ENCODE data around the gene TBCK. TPM values are rescaled to one million over a fixed set of nuclear protein-coding genes. Genes with fewer than 3 reads are reported as not detected.
"Not testable (repeated sequence)": the region's sequence is repeated elsewhere in the genome, so short reads cannot be mapped to it uniquely, and the experiment has no call there.

Gene TBCK
- total and polyA plus RNA-seq, 9 donors, result 18.3 to 38.7 (median 22.3) TPM

- H3K27me3 ChIP-seq (ENCODE audit: control insufficient read depth, insufficient read depth, low read length), result no peaks in the 10 kb centered on the region
- WGBS (ENCODE audit: insufficient coverage), result no CpG with 5 or more reads among the region's 1 CpG
- H3K4me3 ChIP-seq (ENCODE audit: low read length), result no peak overlapping the region
- no peak overlapping the region for H3K27ac ChIP-seq (ENCODE audit: low read length)
- peak; percentile 8 for DNase-seq
- no peaks in the 10 kb centered on the region for H3K4me1 ChIP-seq (ENCODE audit: control insufficient read depth, insufficient read depth, low read length)
- H3K9me3 ChIP-seq (replicated peaks; ENCODE audit: control insufficient read depth, low read depth, low read length), result no peaks in the 10 kb centered on the region
- H3K36me3 ChIP-seq (ENCODE audit: control insufficient read depth, insufficient read depth, low read length), result peaks cover 2% of the 10 kb centered on the region
Observed at GRCh38 chr4:106240699-106241098, 75.3 kb downstream of the TBCK start.

- Histone ChIP-seq H3K36me3 (ENCODE audit: control insufficient read depth, insufficient read depth, low read length) (no peaks in the 10 kb centered on the region), H3K27ac (ENCODE audit: low read length) (no peak overlapping the region), H3K4me3 (ENCODE audit: low read length) (no peak overlapping the region), H3K27me3 (ENCODE audit: control insufficient read depth, insufficient read depth, low read length) (no peaks in the 10 kb centered on the region), H3K9me3 (replicated peaks; ENCODE audit: control insufficient read depth, low read depth, low read length) (no peaks in the 10 kb centered on the region), H3K4me1 (ENCODE audit: control insufficient read depth, insufficient read depth, low read length) (no peaks in the 10 kb centered on the region)
- peak; percentile 20 for DNase-seq
- WGBS (ENCODE audit: insufficient coverage), result no CpG with 5 or more reads among the region's 2 CpGs
Observed at GRCh38 chr4:106238820-106239420, 77.1 kb downstream of the TBCK start.

GRCh38 chr4:106231931-106232330 lies 84.1 kb downstream of the TBCK start:
- H3K4me3 ChIP-seq (ENCODE audit: low read length), result no peak overlapping the region
- H3K9me3 ChIP-seq (replicated peaks; ENCODE audit: control insufficient read depth, low read depth, low read length), result no peaks in the 10 kb centered on the region
- H3K27ac ChIP-seq (ENCODE audit: low read length), result no peak overlapping the region
- peaks cover 2% of the 10 kb centered on the region for H3K36me3 ChIP-seq (ENCODE audit: control insufficient read depth, insufficient read depth, low read length)
- no peaks in the 10 kb centered on the region for H3K4me1 ChIP-seq (ENCODE audit: control insufficient read depth, insufficient read depth, low read length)
- DNase-seq, result peak; percentile 10
- no peaks in the 10 kb centered on the region for H3K27me3 ChIP-seq (ENCODE audit: control insufficient read depth, insufficient read depth, low read length)

- Histone ChIP-seq H3K27ac (ENCODE audit: low read length) (no peak overlapping the region), H3K4me3 (ENCODE audit: low read length) (no peak overlapping the region), H3K9me3 (replicated peaks; ENCODE audit: control insufficient read depth, low read depth, low read length) (no peaks in the 10 kb centered on the region), H3K36me3 (ENCODE audit: control insufficient read depth, insufficient read depth, low read length) (no peaks in the 10 kb centered on the region), H3K27me3 (ENCODE audit: control insufficient read depth, insufficient read depth, low read length) (no peaks in the 10 kb centered on the region), H3K4me1 (ENCODE audit: control insufficient read depth, insufficient read depth, low read length) (no peaks in the 10 kb centered on the region)
- no peak for DNase-seq
Observed at GRCh38 chr4:106222548-106222947, 93.5 kb downstream of the TBCK start.

- H3K27me3 ChIP-seq (ENCODE audit: control insufficient read depth, insufficient read depth, low read length); H3K4me3 ChIP-seq (ENCODE audit: low read length); H3K27ac ChIP-seq (ENCODE audit: low read length); H3K36me3 ChIP-seq (ENCODE audit: control insufficient read depth, insufficient read depth, low read length); H3K4me1 ChIP-seq (ENCODE audit: control insufficient read depth, insufficient read depth, low read length); DNase-seq; H3K9me3 ChIP-seq (replicated peaks; ENCODE audit: control insufficient read depth, low read depth, low read length): not testable (repeated sequence)
- 97% methylated on average over 21 of the region's 23 CpGs for WGBS (ENCODE audit: insufficient coverage)
Observed at GRCh38 chr4:106213291-106213690, 102.7 kb downstream of the TBCK start.

- H3K36me3 ChIP-seq (ENCODE audit: control insufficient read depth, insufficient read depth, low read length), result peaks cover 7% of the 10 kb centered on the region
- no peaks in the 10 kb centered on the region for H3K9me3 ChIP-seq (replicated peaks; ENCODE audit: control insufficient read depth, low read depth, low read length)
- H3K4me1 ChIP-seq (ENCODE audit: control insufficient read depth, insufficient read depth, low read length), result no peaks in the 10 kb centered on the region
- H3K27me3 ChIP-seq (ENCODE audit: control insufficient read depth, insufficient read depth, low read length), result no peaks in the 10 kb centered on the region
- no peak overlapping the region for H3K27ac ChIP-seq (ENCODE audit: low read length)
- no peak overlapping the region for H3K4me3 ChIP-seq (ENCODE audit: low read length)
- DNase-seq, result no peak
Observed at GRCh38 chr4:106210021-106210420, 106.0 kb downstream of the TBCK start.

- no peak for DNase-seq
- peaks cover 7% of the 10 kb centered on the region for H3K36me3 ChIP-seq (ENCODE audit: control insufficient read depth, insufficient read depth, low read length)
- no peaks in the 10 kb centered on the region for H3K27me3 ChIP-seq (ENCODE audit: control insufficient read depth, insufficient read depth, low read length)
- 100% methylated on average over 3 of the region's 5 CpGs for WGBS (ENCODE audit: insufficient coverage)
- H3K4me3 ChIP-seq (ENCODE audit: low read length), result no peak overlapping the region
- H3K27ac ChIP-seq (ENCODE audit: low read length), result no peak overlapping the region
- H3K9me3 ChIP-seq (replicated peaks; ENCODE audit: control insufficient read depth, low read depth, low read length), result no peaks in the 10 kb centered on the region
- H3K4me1 ChIP-seq (ENCODE audit: control insufficient read depth, insufficient read depth, low read length), result no peaks in the 10 kb centered on the region
Observed at GRCh38 chr4:106208481-106209460, 107.2 kb downstream of the TBCK start.

- Histone ChIP-seq H3K4me1 (ENCODE audit: control insufficient read depth, insufficient read depth, low read length) (no peaks in the 10 kb centered on the region), H3K4me3 (ENCODE audit: low read length) (no peak overlapping the region), H3K27me3 (ENCODE audit: control insufficient read depth, insufficient read depth, low read length) (no peaks in the 10 kb centered on the region), H3K27ac (ENCODE audit: low read length) (no peak overlapping the region), H3K36me3 (ENCODE audit: control insufficient read depth, insufficient read depth, low read length) (no peaks in the 10 kb centered on the region), H3K9me3 (replicated peaks; ENCODE audit: control insufficient read depth, low read depth, low read length) (no peaks in the 10 kb centered on the region)
- DNase-seq, result peak; percentile 15
Observed at GRCh38 chr4:106201373-106201772, 114.6 kb downstream of the TBCK start.

- no peak overlapping the region for H3K27ac ChIP-seq (ENCODE audit: low read length)
- no CpG with 5 or more reads among the region's 1 CpG for WGBS (ENCODE audit: insufficient coverage)
- no peak for DNase-seq
- H3K36me3 ChIP-seq (ENCODE audit: control insufficient read depth, insufficient read depth, low read length), result no peaks in the 10 kb centered on the region
- no peak overlapping the region for H3K4me3 ChIP-seq (ENCODE audit: low read length)
- no peaks in the 10 kb centered on the region for H3K27me3 ChIP-seq (ENCODE audit: control insufficient read depth, insufficient read depth, low read length)
- no peaks in the 10 kb centered on the region for H3K9me3 ChIP-seq (replicated peaks; ENCODE audit: control insufficient read depth, low read depth, low read length)
- no peaks in the 10 kb centered on the region for H3K4me1 ChIP-seq (ENCODE audit: control insufficient read depth, insufficient read depth, low read length)
Observed at GRCh38 chr4:106195435-106195950, 120.5 kb downstream of the TBCK start.

GRCh38 chr4:106194801-106195200 lies 121.2 kb downstream of the TBCK start:
- WGBS (ENCODE audit: insufficient coverage), result no CpG with 5 or more reads among the region's 1 CpG
- Histone ChIP-seq H3K27ac (ENCODE audit: low read length) (no peak overlapping the region), H3K9me3 (replicated peaks; ENCODE audit: control insufficient read depth, low read depth, low read length) (no peaks in the 10 kb centered on the region), H3K36me3 (ENCODE audit: control insufficient read depth, insufficient read depth, low read length) (no peaks in the 10 kb centered on the region), H3K4me1 (ENCODE audit: control insufficient read depth, insufficient read depth, low read length) (no peaks in the 10 kb centered on the region), H3K4me3 (ENCODE audit: low read length) (no peak overlapping the region), H3K27me3 (ENCODE audit: control insufficient read depth, insufficient read depth, low read length) (no peaks in the 10 kb centered on the region)
- no peak for DNase-seq
